Kidney glomerular epithelial cell (primary cell): ENCODE measurements around the gene SURF1.
"Not testable (repeated sequence)": the region's sequence is repeated elsewhere in the genome, so short reads cannot be mapped to it uniquely, and the experiment has no call there.

Experiments
- DNase-seq: peaks from one replicate; lab custom pipeline; 2025; lab: John Stamatoyannopoulos, UW

SURF1 gene, protein sequence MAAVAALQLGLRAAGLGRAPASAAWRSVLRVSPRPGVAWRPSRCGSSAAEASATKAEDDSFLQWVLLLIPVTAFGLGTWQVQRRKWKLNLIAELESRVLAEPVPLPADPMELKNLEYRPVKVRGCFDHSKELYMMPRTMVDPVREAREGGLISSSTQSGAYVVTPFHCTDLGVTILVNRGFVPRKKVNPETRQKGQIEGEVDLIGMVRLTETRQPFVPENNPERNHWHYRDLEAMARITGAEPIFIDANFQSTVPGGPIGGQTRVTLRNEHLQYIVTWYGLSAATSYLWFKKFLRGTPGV

DNA sequence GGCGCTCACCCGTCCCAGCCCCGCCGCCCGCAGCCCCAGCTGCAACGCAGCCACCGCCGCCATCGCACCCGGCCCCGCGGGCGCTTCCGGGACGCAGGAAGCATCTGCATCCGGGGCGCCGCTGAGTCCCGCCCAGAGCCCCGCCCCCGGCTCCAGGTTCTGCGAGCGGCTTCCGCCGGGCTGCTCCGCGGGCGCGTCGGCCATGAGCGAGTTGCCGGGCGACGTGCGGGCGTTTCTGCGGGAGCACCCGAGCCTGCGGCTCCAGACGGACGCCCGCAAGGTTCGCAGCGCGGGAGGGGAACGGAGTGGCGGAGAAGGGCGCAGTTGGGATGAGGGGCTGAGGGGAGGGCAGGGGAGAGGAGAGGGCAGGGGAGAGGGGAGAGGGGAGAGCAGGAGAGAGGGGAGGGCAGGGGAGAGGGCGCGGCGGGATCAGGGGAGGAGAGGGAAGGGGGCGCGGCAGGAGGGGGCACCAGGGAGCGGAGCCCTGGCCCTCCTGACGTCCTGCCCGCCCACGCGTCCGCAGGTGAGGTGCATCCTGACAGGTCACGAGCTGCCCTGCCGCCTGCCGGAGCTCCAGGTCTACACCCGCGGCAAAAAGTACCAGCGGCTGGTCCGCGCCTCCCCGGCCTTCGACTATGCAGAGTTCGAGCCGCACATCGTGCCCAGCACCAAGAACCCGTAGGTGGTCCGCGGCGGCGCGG, at the start of gene SURF1, which contains the start of gene SURF2:
SURF1 (minus strand) TSS at position 97 of the 701 bp plus-strand sequence; CDS start at position 63, 34 bp downstream.
SURF2 (plus strand) TSS at position 160 of the 701 bp plus-strand sequence; CDS start at position 203, 43 bp downstream.
- DNase-seq, result peak; percentile 41

DNA sequence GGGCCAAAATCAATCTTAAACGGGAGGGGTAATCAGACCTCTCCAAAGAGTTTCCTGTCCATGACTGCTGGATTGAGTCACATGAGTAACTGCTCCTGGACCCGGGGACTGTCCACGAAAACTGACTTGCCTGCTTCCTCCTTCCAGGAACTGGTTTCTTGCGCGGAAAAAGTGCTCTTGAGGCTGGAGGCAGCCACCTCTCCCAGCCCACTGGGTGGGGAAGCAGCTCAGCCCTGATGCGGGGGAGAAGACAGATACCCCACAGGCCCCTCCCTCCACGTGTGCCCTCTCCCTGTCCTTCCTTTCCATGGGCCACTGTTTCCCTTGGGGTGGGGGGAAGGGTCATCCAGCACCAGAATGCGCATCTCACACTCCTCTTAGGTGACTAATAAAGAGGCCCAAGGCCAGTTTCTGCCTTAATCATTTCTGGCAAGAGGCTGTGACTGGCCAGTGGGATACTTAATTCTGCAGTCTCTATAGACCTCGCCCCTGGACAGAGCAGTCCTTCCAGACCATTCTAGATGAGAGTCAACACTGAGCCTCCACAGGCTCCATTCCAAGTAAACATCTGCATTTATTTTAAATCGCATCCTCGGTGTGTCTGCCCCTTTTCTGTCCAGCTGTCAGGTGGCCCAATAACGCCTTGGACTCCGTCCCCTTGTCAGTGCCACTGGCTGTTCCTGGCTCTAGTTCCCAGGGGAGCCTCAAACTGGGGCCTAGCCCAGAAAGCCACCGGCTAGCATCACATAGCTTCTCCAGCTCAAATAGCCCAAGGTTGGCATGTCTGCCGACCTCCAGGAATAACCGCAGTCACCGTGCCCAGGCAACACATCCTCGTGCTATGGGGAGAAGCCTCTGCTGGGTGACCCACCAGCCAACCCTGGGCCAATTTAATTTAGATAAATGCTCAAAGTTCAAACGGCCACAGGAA, 49.5 kb upstream of the SURF1 start:
- DNase-seq, result no peak

DNA sequence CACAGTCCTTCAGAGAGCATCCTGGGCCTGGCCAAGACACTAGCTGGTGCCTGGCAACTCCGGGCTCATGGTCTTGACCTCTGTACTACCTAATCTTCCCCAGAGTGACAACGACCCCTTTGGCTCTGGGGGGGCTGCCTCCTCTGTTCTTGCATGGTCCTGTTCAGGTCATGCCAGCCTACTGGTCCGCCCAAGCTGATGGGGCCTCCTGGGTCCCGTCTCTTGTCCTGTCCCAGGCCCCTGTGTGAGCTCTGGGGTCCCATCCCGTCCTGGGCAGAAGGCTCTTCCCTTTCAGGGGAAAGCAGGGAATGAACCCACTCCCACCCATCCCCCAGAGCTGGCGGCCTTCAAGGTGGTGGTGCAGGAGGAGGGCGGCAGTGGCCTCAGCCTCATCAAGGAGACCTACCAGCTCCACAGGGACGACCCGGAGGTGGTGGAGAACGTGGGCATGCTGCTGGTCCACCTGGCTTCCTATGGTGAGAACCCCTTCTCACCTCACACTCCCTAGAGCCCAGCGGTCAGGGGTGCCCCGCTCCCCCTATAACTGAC, 48.2 kb upstream of the SURF1 start:
- DNase-seq, result no peak

DNA sequence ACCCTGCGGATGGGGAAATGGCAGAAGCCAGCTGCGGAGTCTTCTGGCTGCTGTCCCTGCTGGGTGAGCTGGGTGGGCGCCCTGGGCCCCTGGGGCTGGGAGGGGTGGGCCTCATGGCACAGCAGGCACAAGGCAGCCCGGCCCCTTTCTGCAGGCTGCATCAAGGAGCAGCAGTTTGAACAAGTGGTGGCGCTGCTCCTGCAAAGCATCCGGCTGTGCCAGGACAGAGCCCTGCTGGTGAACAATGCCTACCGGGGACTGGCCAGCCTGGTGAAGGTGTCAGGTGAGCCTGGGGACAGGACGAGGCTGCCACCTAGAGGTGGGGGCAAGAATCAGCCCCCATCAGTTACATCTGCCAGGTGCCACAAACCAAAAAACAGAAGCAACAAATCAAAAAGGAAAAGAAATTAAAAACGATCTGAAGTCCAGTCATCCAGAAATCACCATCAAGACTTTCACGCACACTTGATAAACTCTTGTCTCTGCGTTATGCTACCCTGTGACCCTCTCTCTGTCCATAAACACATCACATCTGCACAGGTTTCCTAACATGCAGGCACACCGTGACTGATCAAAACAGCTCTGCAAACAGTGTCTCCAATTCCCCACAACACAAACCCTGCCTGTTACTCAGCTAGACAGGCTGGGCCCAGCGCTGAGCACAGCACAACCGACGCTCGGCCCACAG, 47.6 kb upstream of the SURF1 start:
- DNase-seq, result no peak

DNA sequence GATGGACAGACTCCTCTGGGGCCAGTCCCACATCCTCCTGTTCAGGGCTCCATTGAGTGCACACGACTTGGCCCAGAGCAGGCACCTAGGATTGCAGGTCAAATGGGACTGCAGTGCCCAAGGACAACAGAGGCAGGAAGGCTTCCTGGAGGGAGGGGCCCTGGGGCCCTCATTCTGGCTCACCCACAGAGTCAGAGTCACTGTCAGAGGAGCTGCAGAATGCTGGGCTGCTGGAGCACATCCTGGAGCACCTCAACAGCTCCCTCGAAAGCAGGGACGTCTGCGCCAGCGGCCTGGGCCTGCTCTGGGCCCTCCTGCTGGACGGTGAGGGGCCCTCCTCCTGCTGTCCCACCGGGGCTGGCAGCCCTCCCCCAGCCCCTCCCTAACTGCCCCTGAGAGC, 46.4 kb upstream of the SURF1 start:
- no peak for DNase-seq

DNA sequence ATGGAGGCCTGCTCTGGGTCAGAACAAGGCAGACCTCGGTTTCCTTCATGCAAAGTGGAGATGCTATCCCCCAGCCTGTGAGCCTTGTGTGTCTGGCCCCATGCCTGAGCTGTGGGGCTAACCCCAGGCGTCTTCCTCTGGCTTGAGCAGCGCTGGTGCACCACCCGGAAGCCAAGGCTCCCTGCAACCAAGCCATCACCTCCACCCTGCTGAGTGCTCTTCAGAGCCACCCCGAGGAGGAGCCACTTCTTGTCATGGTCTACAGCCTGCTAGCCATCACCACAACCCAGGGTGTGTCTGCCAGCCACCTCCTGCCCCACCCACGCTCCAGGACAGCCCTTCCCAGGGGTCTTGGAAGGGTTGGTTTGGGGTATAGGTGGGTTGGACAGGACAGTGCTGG, 45.3 kb upstream of the SURF1 start:
- no peak for DNase-seq

DNA sequence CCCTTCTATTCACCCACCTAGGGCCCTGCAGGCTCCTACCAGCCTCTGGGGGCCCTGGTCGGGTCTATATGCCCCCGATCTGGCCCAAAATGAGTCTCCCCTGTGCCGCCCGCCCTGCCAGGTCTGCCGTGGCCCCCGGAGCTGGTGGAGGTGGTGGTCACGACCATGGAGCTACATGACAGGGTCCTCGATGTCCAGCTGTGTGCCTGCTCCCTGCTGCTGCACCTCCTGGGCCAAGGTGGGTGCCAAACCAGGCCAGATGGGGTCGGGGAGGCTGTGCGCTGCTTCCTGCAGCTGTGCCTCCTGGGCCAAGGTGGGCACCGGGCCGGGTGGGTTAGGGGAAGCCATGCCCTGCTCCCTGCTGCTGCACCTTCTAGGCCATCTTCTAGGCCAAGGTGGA, 44.0 kb upstream of the SURF1 start:
- no peak for DNase-seq

DNA sequence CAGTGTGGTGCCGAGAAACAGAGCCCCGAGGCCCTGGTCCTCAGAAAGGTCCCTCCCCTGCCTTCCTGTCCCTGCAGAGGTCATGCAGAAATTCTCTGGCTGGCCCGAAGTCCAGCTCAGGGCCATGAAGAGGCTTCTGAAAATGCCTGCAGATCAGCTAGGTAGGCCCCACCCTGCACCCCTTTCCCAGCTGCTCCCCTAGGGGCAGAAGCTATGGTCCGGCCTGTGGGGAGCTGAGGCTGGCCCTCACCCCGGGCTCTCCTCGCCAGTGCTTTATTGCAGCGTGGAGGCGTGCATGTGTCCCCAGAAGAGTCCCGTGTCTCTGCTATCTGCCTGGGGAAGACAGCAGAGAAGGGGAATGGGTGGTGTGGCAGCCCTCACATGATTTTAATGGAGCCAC, 41.6 kb upstream of the SURF1 start:
- DNase-seq, result no peak

DNA sequence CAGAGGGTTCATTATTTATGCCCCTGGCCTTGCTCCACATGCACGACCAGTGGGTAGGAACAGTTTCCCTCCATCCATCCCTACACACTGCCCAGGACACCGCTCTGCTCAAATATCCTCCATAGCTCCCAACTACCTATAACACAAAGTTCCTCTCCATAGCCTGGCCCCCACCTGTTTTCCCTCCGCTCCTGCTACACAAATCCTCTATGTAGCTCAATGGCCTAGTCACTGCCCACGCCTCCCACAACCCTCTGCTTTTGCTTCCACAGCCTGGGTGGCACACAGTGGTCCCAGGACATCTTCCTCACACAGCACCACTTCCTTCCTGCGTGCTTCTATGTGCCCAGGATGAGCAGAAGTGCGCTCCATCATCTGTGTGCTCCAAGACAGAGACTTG, 41.1 kb upstream of the SURF1 start:
- no peak for DNase-seq

DNA sequence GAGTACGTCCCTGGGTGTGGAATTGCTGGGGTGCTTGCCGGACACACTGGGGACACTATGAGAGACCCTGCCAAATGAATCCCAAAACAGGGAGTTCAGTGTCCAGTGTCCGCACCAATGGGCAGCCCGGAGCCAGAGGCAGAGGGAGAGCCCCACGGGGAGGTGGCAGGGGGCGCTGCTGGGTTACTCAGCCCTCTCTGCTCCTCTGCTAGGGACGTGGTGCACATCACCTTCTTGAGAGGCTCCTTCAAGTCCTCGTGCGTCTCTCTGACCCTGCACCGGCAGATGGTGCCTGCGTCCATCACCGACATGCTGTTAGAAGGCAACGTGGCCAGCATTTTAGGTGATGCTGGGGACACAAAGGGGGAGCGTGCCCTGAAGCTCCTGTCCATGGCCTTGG, 40.7 kb upstream of the SURF1 start:
- DNase-seq, result no peak

DNA sequence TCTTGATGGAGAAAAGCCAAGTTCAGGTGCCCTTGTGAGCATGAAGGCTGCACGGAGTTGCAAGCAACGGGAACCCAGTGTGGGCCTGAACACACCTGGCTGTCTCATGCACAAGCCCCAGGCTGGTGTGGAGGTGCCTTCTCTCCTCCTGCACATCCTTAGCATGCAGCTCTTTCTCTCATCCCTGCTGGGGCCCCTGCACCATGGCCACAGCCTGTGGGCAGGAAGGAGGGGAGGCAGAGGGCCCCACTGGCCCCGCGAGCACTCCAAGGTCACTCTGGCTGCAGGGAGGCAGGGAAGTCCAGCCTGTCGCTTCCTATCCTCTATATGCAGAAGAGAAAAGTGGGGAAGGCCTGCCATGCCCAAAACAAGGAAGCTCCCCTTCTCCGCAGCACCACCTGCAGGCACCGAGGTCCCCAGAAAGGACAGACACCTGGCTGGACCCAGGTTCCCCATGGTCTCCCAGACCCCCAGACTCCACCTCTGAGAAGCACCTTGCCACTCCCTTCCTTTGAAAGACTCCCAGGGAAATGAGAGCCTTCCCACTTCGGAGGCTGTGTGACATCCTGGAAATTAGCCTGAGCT, 38.5 kb upstream of the SURF1 start:
- no peak for DNase-seq

DNA sequence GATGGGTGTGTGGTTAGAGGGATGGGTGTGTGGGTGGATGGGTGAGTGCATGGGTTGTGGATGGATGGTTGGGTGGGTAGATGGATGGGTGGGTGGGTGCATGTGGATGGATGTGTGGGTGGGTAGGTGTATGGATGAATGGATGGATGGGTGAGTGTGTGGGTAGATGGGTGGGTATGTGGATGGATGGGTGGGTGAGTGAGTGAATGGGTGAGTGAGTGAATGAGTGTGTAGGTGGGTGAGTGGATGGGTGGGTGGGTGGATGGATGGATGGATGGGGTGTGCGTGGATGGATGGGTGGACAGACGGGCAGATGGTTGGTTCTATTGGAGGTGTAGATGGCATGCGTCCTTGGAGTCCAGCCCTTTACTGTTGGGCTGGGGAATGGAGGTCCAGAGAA, 37.1 kb upstream of the SURF1 start:
- no peak for DNase-seq

DNA sequence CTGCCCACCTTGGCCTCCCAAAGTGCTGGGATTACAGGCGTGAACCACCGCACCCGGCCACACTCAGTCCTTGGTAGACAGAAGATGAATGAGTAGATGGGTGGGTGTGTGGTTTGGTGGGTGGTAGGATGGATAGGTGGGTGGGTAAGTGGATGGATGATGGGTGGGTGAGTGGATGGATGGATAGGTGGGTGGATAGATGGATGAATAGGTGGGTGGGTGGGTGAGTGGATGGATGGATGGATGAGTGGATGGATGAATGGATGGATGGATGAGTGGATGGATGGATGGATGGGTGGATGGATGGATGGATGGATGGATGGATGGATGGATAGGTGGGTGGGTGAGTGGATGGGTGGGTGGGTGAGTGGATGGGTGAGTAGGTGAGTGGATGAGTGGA, 36.0 kb upstream of the SURF1 start:
- DNase-seq, result not testable (repeated sequence)

DNA sequence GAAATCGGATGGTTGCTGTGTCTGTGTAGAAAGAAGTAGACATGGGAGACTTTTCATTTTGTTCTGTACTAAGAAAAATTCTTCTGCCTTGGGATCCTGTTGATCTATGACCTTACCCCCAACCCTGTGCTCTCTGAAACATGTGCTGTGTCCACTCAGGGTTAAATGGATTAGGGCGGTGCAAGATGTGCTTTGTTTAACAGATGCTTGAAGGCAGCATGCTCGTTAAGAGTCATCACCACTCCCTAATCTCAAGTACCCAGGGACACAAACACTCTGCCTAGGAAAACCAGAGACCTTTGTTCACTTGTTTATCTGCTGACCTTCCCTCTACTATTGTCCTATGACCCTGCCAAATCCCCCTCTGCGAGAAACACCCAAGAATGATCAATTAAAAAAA, 35.2 kb upstream of the SURF1 start:
- not testable (repeated sequence) for DNase-seq

DNA sequence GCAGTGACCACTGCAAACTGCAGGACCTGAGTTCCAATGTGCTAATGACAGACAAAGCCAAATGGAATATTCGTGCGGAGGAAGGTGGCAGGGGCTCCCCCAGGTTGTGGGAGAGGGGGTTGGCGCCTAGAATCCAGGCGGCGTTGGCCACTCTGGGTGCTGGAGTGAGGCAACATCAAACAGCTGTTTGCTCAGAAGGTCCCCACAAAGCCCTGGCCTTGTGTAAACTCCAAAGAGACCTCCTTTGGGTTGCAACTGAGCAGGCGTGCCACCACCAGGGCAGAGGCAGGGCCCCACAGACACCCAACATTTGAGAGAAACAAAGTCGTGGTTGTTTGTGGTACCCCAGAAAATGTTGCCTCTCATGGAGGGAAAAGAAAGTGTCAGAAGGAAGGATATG, 34.4 kb upstream of the SURF1 start:
- DNase-seq, result no peak

DNA sequence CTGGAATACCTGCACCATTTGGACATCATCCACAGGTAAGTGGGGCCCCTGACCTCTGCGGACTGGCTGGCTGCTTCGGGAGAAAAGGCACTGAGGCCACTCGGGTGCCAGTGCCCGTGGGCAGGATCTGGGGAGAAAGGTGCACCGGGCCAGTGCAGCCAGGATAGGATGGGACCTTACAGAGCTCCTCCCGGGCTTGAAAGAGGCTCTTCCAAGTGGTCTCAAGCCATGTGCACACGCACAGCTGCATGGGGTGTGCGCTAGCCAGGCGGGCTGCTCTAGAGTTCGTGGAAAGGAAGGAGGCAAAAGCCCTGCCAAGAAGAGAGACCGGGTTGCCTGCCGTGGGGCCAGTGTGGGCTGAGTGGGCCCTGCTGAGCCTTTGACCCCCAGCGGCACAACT, 33.3 kb upstream of the SURF1 start:
- no peak for DNase-seq

DNA sequence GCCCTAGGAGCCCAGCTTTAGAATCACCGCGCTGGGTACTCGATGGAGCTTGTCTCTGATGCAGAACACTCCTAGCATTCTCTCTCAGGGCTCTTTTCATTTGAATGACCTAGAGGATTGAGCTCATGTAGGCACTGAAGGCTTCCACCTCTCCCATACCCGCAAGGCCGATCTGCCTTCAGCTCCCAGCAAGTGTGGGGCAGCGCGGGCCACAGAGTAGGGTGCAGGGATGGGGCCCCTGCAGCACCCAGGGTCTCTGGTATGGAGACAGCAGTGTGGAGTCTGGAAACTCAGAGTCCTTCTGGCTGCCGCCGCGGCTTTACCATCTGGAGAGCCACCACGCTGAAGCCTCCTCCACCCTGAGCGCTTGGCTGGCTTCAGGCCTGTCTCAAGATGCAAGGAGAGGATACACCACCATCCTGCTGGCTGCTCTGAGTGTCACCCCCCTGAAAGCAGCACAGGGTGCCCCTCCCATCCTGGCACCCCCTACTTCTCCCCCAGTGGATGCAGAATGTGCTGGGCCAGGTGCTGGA, 32.8 kb upstream of the SURF1 start:
- no peak for DNase-seq

DNA sequence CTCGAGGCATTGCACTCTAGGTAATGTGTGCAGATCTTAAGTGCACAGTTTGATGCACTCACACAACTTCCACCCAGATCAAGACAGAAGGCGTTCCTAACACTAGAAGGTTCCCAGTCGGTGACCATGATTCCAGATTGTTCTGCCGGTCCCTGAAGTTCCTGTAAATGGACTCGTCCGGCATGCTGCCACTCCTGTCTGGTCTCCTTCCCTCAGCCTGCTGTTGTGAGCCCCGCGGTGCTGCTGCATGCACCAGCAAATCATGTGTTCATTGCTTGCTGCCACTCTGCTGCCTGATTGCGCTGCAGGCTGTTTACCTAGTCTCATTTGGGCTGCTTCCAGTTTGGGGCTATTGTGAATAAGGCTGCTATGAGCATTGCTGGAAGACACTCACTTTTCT, 31.4 kb upstream of the SURF1 start:
- no peak for DNase-seq

DNA sequence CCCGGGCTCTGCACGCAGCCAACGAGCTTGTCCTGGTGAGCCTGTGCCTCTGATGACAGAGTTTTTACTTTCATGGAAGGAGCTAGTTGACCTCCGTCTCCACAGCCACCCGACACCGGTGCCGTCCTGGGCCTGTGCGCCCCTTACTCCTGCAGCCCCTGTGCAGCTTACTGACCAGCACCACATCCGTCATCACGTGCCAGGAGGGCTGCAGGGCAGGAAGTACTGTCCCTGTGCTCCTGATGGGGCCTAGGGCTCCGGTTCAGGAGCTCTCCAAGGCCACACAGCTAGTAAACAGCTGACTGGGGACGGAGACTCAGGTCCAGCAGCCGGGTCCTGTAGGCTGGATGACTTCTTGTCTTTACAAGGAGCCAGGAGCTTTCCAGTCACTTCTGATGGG, 30.1 kb upstream of the SURF1 start:
- no peak for DNase-seq

DNA sequence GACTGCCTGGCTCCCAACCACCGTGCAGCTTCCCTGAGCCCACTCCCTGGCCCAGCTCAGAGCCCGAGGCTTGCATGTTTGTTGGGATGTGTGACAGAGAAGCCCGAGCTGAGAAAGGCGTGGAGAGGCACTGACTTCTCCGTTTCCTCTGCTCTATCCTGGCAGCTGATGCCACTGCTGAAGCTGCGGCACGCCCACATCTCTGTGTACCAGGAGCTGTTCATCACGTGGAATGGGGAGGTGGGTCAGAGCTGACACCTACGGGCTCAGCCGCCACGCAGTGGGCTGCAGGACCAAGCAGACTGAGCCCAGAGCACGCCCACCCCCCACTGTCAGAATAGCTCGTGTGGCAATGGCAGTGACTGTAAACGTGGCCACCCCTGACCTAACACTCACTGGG, 29.2 kb upstream of the SURF1 start:
- no peak for DNase-seq

DNA sequence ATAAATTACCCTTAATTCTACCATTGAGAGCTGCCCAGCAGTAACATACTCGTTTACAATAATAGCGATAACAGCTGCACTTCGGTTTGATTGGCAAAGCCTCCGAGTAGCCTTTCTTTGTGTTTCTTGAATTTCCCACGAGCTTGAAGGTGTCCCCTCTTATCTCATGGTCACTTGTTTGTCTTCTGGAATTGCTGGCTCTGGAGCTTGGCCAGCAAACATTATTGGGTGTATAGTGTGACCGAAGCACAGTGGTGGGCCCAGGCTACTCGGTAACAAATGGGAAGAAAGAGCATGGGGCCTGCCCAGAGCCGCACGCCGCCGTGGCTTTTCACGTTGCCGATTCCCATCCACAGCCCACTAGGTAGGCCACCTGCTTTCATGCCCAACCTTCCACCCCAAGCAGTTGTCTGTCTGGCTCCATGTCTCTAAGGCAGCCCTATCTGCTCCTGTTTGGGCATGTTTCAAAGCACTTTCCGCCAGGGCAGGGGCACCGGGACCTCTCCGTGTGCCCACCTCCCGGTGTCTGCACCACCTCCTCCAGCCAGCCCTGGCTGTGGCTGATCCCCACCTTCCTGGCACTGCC, 28.5 kb upstream of the SURF1 start:
- DNase-seq, result no peak
